SU-DHL-6 (cell line): ENCODE results near the gene SF3B3.
A peak's percentile ranks its signal among the peaks of the same experiment; 100 is the strongest.

Experiments used
- H2AFZ ChIP-seq: fragments of 200-600 bp; sonication (generic); 2 replicates; pipeline ENCODE4 v1.6.1; 2014; ENCODE audit warnings: low read depth, mild to moderate bottlenecking, moderate library complexity, mixed read lengths, antibody characterized with exemption, low read length; ENCODE audit not compliant: severe bottlenecking
- H3F3A ChIP-seq: fragments of 200-600 bp; shearing (Covaris generic); 2 replicates; pipeline ENCODE4 v1.6.0; 2016; ENCODE audit warnings: antibody characterized with exemption, mild to moderate bottlenecking; ENCODE audit not compliant: insufficient read depth
- H3K27ac ChIP-seq: fragments of 200-600 bp; sonication (generic); 2 replicates; pipeline ENCODE4 v1.5.1; 2016; ENCODE audit warnings: low read depth, mild to moderate bottlenecking, low read length, moderate library complexity, mixed read lengths
- H3K27me3 ChIP-seq: fragments of 200-600 bp; sonication (generic), shearing (Covaris generic); 2 replicates; pipeline ENCODE4 v1.6.0; 2014; ENCODE audit warnings: mild to moderate bottlenecking, low read length
- H3K36me3 ChIP-seq: fragments of 200-600 bp; sonication (generic); 2 replicates; pipeline ENCODE4 v1.6.1; 2014; ENCODE audit warnings: mild to moderate bottlenecking, low read length, mixed read lengths
- H3K4me2 ChIP-seq: fragments of 300-600, 200-600 bp; shearing (Covaris generic), sonication (generic); 2 replicates; pipeline ENCODE4 v1.6.0; 2014; ENCODE audit warnings: low read length, low read depth, mild to moderate bottlenecking; ENCODE audit not compliant: poor library complexity, severe bottlenecking
- H3K4me3 ChIP-seq: fragments of 200-600 bp; sonication (generic); 2 replicates; pipeline ENCODE4 v1.5.1; 2014; ENCODE audit warnings: antibody characterized with exemption, low read length, mild to moderate bottlenecking, mixed read lengths; ENCODE audit not compliant: insufficient read depth, poor library complexity, severe bottlenecking
- H3K79me2 ChIP-seq: fragments of 200-600 bp; sonication (generic); 2 replicates; pipeline ENCODE4 v1.6.1; 2014; ENCODE audit warnings: mild to moderate bottlenecking, low read length, moderate library complexity; ENCODE audit not compliant: insufficient read depth
- H3K9ac ChIP-seq: fragments of 200-600 bp; sonication (generic); 2 replicates; pipeline ENCODE4 v1.7.0; 2014; ENCODE audit warnings: mild to moderate bottlenecking, low read length
- H3K9me2 ChIP-seq: fragments of 200-600 bp; sonication (generic); replicated peaks from 2 replicates; pipeline ENCODE4 v1.6.1; 2014; ENCODE audit warnings: low read length; ENCODE audit not compliant: insufficient read depth
- H3K9me3 ChIP-seq: fragments of 200-600 bp; sonication (generic); 2 replicates; pipeline ENCODE4 v1.6.1; 2014; ENCODE audit warnings: low read length, mixed read lengths; ENCODE audit not compliant: insufficient read depth
- H4K20me1 ChIP-seq: fragments of 200-600 bp; sonication (generic); 2 replicates; pipeline ENCODE4 v1.6.1; 2014; ENCODE audit warnings: low read depth, mild to moderate bottlenecking, antibody characterized with exemption, low read length, moderate library complexity, mixed read lengths
- EZH2phosphoT487 ChIP-seq: fragments of 200-600 bp; sonication (generic), shearing (Covaris generic); conservative IDR thresholded peaks from 2 replicates; pipeline ENCODE4 v1.6.1; 2018; ENCODE audit warnings: mild to moderate bottlenecking, antibody characterized with exemption, low read length, moderate library complexity, mixed read lengths
- TF ChIP-seq, protein P1 (sequence below): fragments of 200-600 bp; sonication (generic); IDR thresholded peaks from one replicate; pipeline ENCODE4 v1.5.1; 2017; ENCODE audit warnings: antibody characterized with exemption, mild to moderate bottlenecking, low read length, moderate library complexity; ENCODE audit not compliant: insufficient read depth, poor library complexity, severe bottlenecking

SF3B3 gene

DNA sequence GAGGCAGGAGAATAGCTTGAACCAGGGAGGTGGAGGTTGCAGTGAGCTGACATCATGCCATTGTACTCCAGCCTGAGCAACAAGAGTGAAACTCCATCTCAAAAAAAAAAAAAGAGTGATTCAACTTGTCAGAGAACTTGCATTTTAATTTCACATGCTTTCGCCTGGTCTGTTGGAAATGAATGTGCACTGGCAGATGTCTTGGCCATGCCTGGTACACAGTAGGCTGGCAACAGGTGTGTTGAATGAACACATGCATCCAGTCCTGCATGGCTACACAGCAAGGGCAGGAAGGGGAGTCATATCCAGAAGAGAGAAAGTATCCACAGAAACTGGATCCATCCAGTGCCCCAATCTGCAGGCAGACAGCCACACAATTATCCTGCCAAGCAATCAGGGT, 11.8 kb upstream of the SF3B3 start:
- Histone ChIP-seq H3K4me3 (no peak overlapping the region), H3K9ac (no peak overlapping the region), H4K20me1 (no peaks in the 10 kb centered on the region), H3F3A (0 out of 2 replicates have a peak, but pooled peaks cover 6% of the 10 kb centered on the region), H3K9me3 (no peaks in the 10 kb centered on the region), H3K36me3 (no peaks in the 10 kb centered on the region), H3K27ac (no peak overlapping the region), H3K27me3 (no peaks in the 10 kb centered on the region), H3K9me2 (no peaks in the 10 kb centered on the region), H3K4me2 (no peak overlapping the region), H3K79me2 (no peaks in the 10 kb centered on the region), H2AFZ (no peak overlapping the region)
- no peak for TF ChIP-seq EZH2phosphoT487
- TF ChIP-seq, protein P1, sequence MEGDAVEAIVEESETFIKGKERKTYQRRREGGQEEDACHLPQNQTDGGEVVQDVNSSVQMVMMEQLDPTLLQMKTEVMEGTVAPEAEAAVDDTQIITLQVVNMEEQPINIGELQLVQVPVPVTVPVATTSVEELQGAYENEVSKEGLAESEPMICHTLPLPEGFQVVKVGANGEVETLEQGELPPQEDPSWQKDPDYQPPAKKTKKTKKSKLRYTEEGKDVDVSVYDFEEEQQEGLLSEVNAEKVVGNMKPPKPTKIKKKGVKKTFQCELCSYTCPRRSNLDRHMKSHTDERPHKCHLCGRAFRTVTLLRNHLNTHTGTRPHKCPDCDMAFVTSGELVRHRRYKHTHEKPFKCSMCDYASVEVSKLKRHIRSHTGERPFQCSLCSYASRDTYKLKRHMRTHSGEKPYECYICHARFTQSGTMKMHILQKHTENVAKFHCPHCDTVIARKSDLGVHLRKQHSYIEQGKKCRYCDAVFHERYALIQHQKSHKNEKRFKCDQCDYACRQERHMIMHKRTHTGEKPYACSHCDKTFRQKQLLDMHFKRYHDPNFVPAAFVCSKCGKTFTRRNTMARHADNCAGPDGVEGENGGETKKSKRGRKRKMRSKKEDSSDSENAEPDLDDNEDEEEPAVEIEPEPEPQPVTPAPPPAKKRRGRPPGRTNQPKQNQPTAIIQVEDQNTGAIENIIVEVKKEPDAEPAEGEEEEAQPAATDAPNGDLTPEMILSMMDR, result no peak

GRCh38 chr16:70512456-70512855, 11.2 kb upstream of the SF3B3 start:
- H3F3A ChIP-seq, result 0 out of 2 replicates have a peak, but pooled peaks cover 6% of the 10 kb centered on the region
- no peak for TF ChIP-seq EZH2phosphoT487
- TF ChIP-seq, protein P1, result no peak
- H3K9me3 ChIP-seq, result no peaks in the 10 kb centered on the region
- H3K4me3 ChIP-seq, result no peak overlapping the region
- no peaks in the 10 kb centered on the region for H3K27me3 ChIP-seq
- H4K20me1 ChIP-seq, result no peaks in the 10 kb centered on the region
- H3K36me3 ChIP-seq, result no peaks in the 10 kb centered on the region
- no peak overlapping the region for H2AFZ ChIP-seq
- H3K9me2 ChIP-seq, result no peaks in the 10 kb centered on the region
- no peak overlapping the region for H3K4me2 ChIP-seq
- no peak overlapping the region for H3K27ac ChIP-seq
- no peaks in the 10 kb centered on the region for H3K79me2 ChIP-seq
- H3K9ac ChIP-seq, result no peak overlapping the region

- H3K27me3 ChIP-seq, result no peaks in the 10 kb centered on the region
- H3K9ac ChIP-seq, result peak overlapping the region; percentile 24
- peak overlapping the region; percentile 74 for H3K27ac ChIP-seq
- H3K4me2 ChIP-seq, result peak overlapping the region; percentile 78
- peaks cover 41% of the 10 kb centered on the region for H3K79me2 ChIP-seq
- peaks cover 30% of the 10 kb centered on the region for H3F3A ChIP-seq
- TF ChIP-seq, protein P1, result no peak
- TF ChIP-seq EZH2phosphoT487, result no peak
- no peaks in the 10 kb centered on the region for H3K9me3 ChIP-seq
- 0 out of 2 replicates have a peak, but pooled peaks cover 4% of the 10 kb centered on the region for H4K20me1 ChIP-seq
- H3K36me3 ChIP-seq, result peaks cover 5% of the 10 kb centered on the region; the same call in 1 of the 2 replicates
- no peak overlapping the region for H2AFZ ChIP-seq
- H3K9me2 ChIP-seq, result no peaks in the 10 kb centered on the region
- peak overlapping the region; percentile 5 for H3K4me3 ChIP-seq
Measured at GRCh38 chr16:70520612-70521297, 2.9 kb upstream of the SF3B3 start.
